ENCODE data around the gene TADA2A.
A peak's percentile ranks its signal among the peaks of the same experiment; 100 is the strongest.
"Not testable (repeated sequence)": the region's sequence is repeated elsewhere in the genome, so short reads cannot be mapped to it uniquely, and the experiment has no call there.

TADA2A gene

GRCh38 chr17:37494971-37495370 is 88.3 kb downstream of the TADA2A start:
- no peak for DNase-seq

- DNase-seq = no peak
These were observed 93.7 kb downstream of the TADA2A start for GRCh38 chr17:37500378-37500777.

GRCh38 chr17:37502009-37502936 is 95.6 kb downstream of the TADA2A start:
- DNase-seq = no peak

GRCh38 chr17:37503148-37503547 is 96.5 kb downstream of the TADA2A start:
- DNase-seq = no peak

- no peak for DNase-seq
These were observed 98.6 kb downstream of the TADA2A start for GRCh38 chr17:37505333-37505732.

GRCh38 chr17:37506678-37507077 is 100.0 kb downstream of the TADA2A start:
- DNase-seq = peak; percentile 38

- DNase-seq = no peak
These were observed 100.4 kb downstream of the TADA2A start for GRCh38 chr17:37507111-37507510.

GRCh38 chr17:37510056-37510455 is 103.4 kb downstream of the TADA2A start:
- DNase-seq = no peak

GRCh38 chr17:37511642-37512041 is 105.0 kb downstream of the TADA2A start:
- DNase-seq = not testable (repeated sequence)

GRCh38 chr17:37512442-37513068 is 105.9 kb downstream of the TADA2A start:
- no peak for DNase-seq

- no peak for DNase-seq
These were observed 107.0 kb downstream of the TADA2A start for GRCh38 chr17:37513711-37514110.

- DNase-seq = no peak
These were observed 109.5 kb downstream of the TADA2A start for GRCh38 chr17:37516127-37516571.

- DNase-seq = no peak
These were observed 111.2 kb downstream of the TADA2A start for GRCh38 chr17:37517881-37518280.

GRCh38 chr17:37518826-37519225 is 112.1 kb downstream of the TADA2A start:
- DNase-seq = no peak

- DNase-seq = no peak
These were observed 112.7 kb downstream of the TADA2A start for GRCh38 chr17:37519251-37519985.

GRCh38 chr17:37520174-37520573 is 113.5 kb downstream of the TADA2A start:
- no peak for DNase-seq

GRCh38 chr17:37521821-37522220 is 115.1 kb downstream of the TADA2A start:
- no peak for DNase-seq

- DNase-seq = no peak
These were observed 117.1 kb downstream of the TADA2A start for GRCh38 chr17:37523715-37524219.

- no peak for DNase-seq
These were observed 120.7 kb downstream of the TADA2A start for GRCh38 chr17:37527249-37527851.

Measured in stimulated activated CD8-positive, alpha-beta memory T cell treated with anti-CD3 and anti-CD28 coated beads, Interleukin-4, amount 100 ng/mL, for 48 hours (primary cell).